GM12864 (cell line): Measurements from ENCODE around the gene DHRS13.

ENCODE experiments used
- DNase-seq: peaks from one replicate; pipeline ENCODE4 v3.0.0-alpha.2; 2011; ENCODE audit warnings: low read depth
- H3K4me3 ChIP-seq: 2 replicates; pipeline ENCODE4 v1.5.1; 2011; ENCODE audit warnings: mild to moderate bottlenecking, low read depth, low read length, control low read depth
- CTCF ChIP-seq: IDR thresholded peaks from 2 replicates; pipeline ENCODE4 v1.5.1; 2011; ENCODE audit warnings: low read depth, mild to moderate bottlenecking, moderate library complexity, low read length, control low read depth, inconsistent platforms; ENCODE audit errors: missing control alignments

Gene DHRS13

GRCh38 chr17:28912281-28912937 lies 9.5 kb upstream of the DHRS13 start:
- no peak overlapping the region for H3K4me3 ChIP-seq
- TF ChIP-seq CTCF, result peak; percentile 11
- DNase-seq, result no peak

- no peak overlapping the region for H3K4me3 ChIP-seq
- no peak for DNase-seq
- TF ChIP-seq CTCF, result no peak
These were observed 8.6 kb upstream of the DHRS13 start for GRCh38 chr17:28911411-28912045.

- TF ChIP-seq CTCF, result no peak
- no peak for DNase-seq
- no peak overlapping the region for H3K4me3 ChIP-seq
These were observed 7.7 kb upstream of the DHRS13 start for GRCh38 chr17:28910534-28910933.

GRCh38 chr17:28908640-28909167 lies 5.8 kb upstream of the DHRS13 start:
- DNase-seq, result no peak
- H3K4me3 ChIP-seq, result no peak overlapping the region
- TF ChIP-seq CTCF, result no peak

- TF ChIP-seq CTCF, result no peak
- no peak overlapping the region for H3K4me3 ChIP-seq
- no peak for DNase-seq
These were observed 5.0 kb upstream of the DHRS13 start for GRCh38 chr17:28907709-28908475.

GRCh38 chr17:28906706-28907438 lies 4.0 kb upstream of the DHRS13 start:
- no peak for TF ChIP-seq CTCF
- DNase-seq, result no peak

More at GRCh38 chr17:28906706-28907438, 4.0 kb upstream of the DHRS13 start:
- H3K4me3 ChIP-seq, result no peak overlapping the region
